MV-4-11 (cell line): Measurements from ENCODE around the gene EXOC3.

Source experiments
- DNase-seq: peaks from one replicate; lab custom pipeline; 2025; lab: John Stamatoyannopoulos, UW

The EXOC3 gene

GRCh38 chr5:407051-407450, 35.9 kb upstream of the EXOC3 start:
- no peak for DNase-seq

- DNase-seq, result no peak
Observed at GRCh38 chr5:407801-408268, 35.1 kb upstream of the EXOC3 start.

GRCh38 chr5:410911-411517, 32.0 kb upstream of the EXOC3 start:
- DNase-seq, result peak; percentile 47

- no peak for DNase-seq
Observed at GRCh38 chr5:411728-412127, 31.2 kb upstream of the EXOC3 start.

- DNase-seq, result peak; percentile 39
Observed at GRCh38 chr5:414991-415927, 27.7 kb upstream of the EXOC3 start.

- peak; percentile 66 for DNase-seq
Observed at GRCh38 chr5:415928-416635, 26.9 kb upstream of the EXOC3 start.

- DNase-seq, result no peak
Observed at GRCh38 chr5:416636-416960, 26.4 kb upstream of the EXOC3 start.

- no peak for DNase-seq
Observed at GRCh38 chr5:417301-418161, 25.4 kb upstream of the EXOC3 start.

- peak; percentile 86 for DNase-seq
Observed at GRCh38 chr5:418162-419121, 24.5 kb upstream of the EXOC3 start.

- no peak for DNase-seq
Observed at GRCh38 chr5:419970-420369, 23.0 kb upstream of the EXOC3 start.

GRCh38 chr5:420632-421286, 22.2 kb upstream of the EXOC3 start:
- no peak for DNase-seq

- no peak for DNase-seq
Observed at GRCh38 chr5:421287-421880, 21.6 kb upstream of the EXOC3 start.

- DNase-seq, result no peak
Observed at GRCh38 chr5:421901-422300, 21.1 kb upstream of the EXOC3 start.

- DNase-seq, result peak; percentile 41
Observed at GRCh38 chr5:422323-423232, 20.4 kb upstream of the EXOC3 start.

- DNase-seq, result no peak
Observed at GRCh38 chr5:423233-423565, 19.8 kb upstream of the EXOC3 start.

GRCh38 chr5:423626-424261, 19.2 kb upstream of the EXOC3 start:
- DNase-seq, result no peak

- peak; percentile 92 for DNase-seq
Observed at GRCh38 chr5:424301-425110, 18.5 kb upstream of the EXOC3 start.
